H1 (cell line): ENCODE data around the gene SERPINA1. TPM values are rescaled to one million over a fixed set of nuclear protein-coding genes. Genes with fewer than 3 reads are reported as not detected.

ENCODE experiments used
- CTCF ChIA-PET: fragments of 300-600 bp; sonication (Branson Sonifier 250); formaldehyde crosslinking; loops from one replicate; lab custom pipeline; 2021; ENCODE audit not compliant: partially characterized antibody; lab: Charles Lee
- POLR2A ChIA-PET: fragments of 300-600 bp; sonication (Branson Sonifier 250); formaldehyde crosslinking; loops from one replicate; lab custom pipeline; 2021; ENCODE audit warnings: inconsistent platforms; ENCODE audit not compliant: partially characterized antibody; lab: Charles Lee
- DNase-seq, 2 experiments: peaks; one replicate each; pipeline versions ENCODE4 v3.0.0 to v3.0.0-alpha.2; 2010 to 2022; ENCODE audit warnings: low spot score in 2 of 2, low read depth in 1 of 2, mixed read lengths in 1 of 2
- FAIRE-seq: peaks from 2 replicates; lab custom pipeline; 2011; peaks lifted over from hg19 to GRCh38; lab: Jason Lieb, UNC
- H2AFZ ChIP-seq: 2 replicates; pipeline ENCODE4 v1.8.1; 2012; ENCODE audit warnings: low read length, inconsistent platforms
- H2AK5ac ChIP-seq: 2 replicates; pipeline ENCODE4 v1.6.1; 2013; ENCODE audit warnings: low read depth, low read length
- H2BK120ac ChIP-seq: replicated peaks from 2 replicates; pipeline ENCODE3; 2013; ENCODE audit warnings: low read depth, low read length, inconsistent platforms
- H2BK12ac ChIP-seq: 2 replicates; pipeline ENCODE4 v1.6.1; 2013; ENCODE audit warnings: low read depth, low read length
- H2BK15ac ChIP-seq: 2 replicates; pipeline ENCODE4 v1.6.1; 2013; ENCODE audit warnings: low read length
- H2BK20ac ChIP-seq: 2 replicates; pipeline ENCODE4 v1.6.1; 2013; ENCODE audit warnings: low read length
- H2BK5ac ChIP-seq: 2 replicates; pipeline ENCODE4 v1.6.1; 2013; ENCODE audit warnings: low read depth, low read length
- H3K14ac ChIP-seq: 2 replicates; pipeline ENCODE4 v1.6.1; 2013; ENCODE audit warnings: inconsistent platforms; ENCODE audit not compliant: insufficient read length
- H3K18ac ChIP-seq: 2 replicates; pipeline ENCODE4 v1.6.1; 2013; ENCODE audit warnings: low read length; ENCODE audit errors: extremely low read depth
- H3K23ac ChIP-seq: 2 replicates; pipeline ENCODE4 v1.6.1; 2013; ENCODE audit warnings: inconsistent platforms; ENCODE audit not compliant: insufficient read length
- H3K23me2 ChIP-seq: 2 replicates; pipeline ENCODE4 v1.6.1; 2013; ENCODE audit warnings: low read depth, low read length
- H3K27ac ChIP-seq: 2 replicates; pipeline ENCODE4 v1.6.1; 2011; ENCODE audit warnings: low read depth, low read length, inconsistent platforms
- H3K27me3 ChIP-seq, 4 experiments: replicated peaks in 1 of 4; 1 replicate in 1 of 4; 2 replicates in 3 of 4; pipeline versions ENCODE4 v1.6.1 to v1.8.1; 2011 to 2013; ENCODE audit warnings: low read length in 3 of 4, mild to moderate bottlenecking in 3 of 4, inconsistent platforms in 2 of 4, mixed read lengths in 2 of 4, moderate library complexity in 1 of 4; ENCODE audit not compliant: control insufficient read depth in 3 of 4, insufficient read depth in 3 of 4; ENCODE audit errors: extremely low read depth in 1 of 4
- H3K36me3 ChIP-seq, 4 experiments: 2 replicates each; pipeline versions ENCODE4 v1.6.1 to v1.8.1; 2011 to 2013; ENCODE audit warnings: mild to moderate bottlenecking in 4 of 4, low read length in 3 of 4, moderate library complexity in 2 of 4, control low read depth in 1 of 4, inconsistent platforms in 1 of 4; ENCODE audit not compliant: insufficient read depth in 4 of 4, control insufficient read depth in 2 of 4
- H3K4ac ChIP-seq: replicated peaks from 2 replicates; pipeline ENCODE3; 2013; ENCODE audit warnings: low read length, low read depth, mixed read lengths, inconsistent platforms; ENCODE audit not compliant: insufficient read length
- H3K4me1 ChIP-seq, 4 experiments: replicated peaks in 1 of 4; 1 replicate in 1 of 4; 2 replicates in 3 of 4; pipeline versions ENCODE4 v1.6.1 to v1.8.1; 2011 to 2013; ENCODE audit warnings: low read length in 3 of 4, inconsistent platforms in 2 of 4, mixed read lengths in 1 of 4; ENCODE audit not compliant: insufficient read depth in 4 of 4, control insufficient read depth in 3 of 4
- H3K4me2 ChIP-seq, 2 experiments: 2 replicates each; pipeline versions ENCODE4 v1.6.1 to v1.8.1; 2011 to 2013; ENCODE audit warnings: low read depth in 2 of 2, low read length in 2 of 2, control low read depth in 1 of 2, inconsistent platforms in 1 of 2, mild to moderate bottlenecking in 1 of 2; ENCODE audit not compliant: insufficient read depth in 1 of 2
- H3K4me3 ChIP-seq, 4 experiments: fragments of 200-600, 300-600 bp in 1 of 4; sonication (generic), shearing (Covaris generic), sonication (Bioruptor Twin) in 1 of 4; 2 replicates each; pipeline versions ENCODE4 v1.5.1 to v1.8.1; 2011 to 2016; ENCODE audit warnings: low read length in 4 of 4, low read depth in 3 of 4, control low read depth in 2 of 4, inconsistent platforms in 2 of 4, mild to moderate bottlenecking in 2 of 4, mixed read lengths in 1 of 4, moderate library complexity in 1 of 4; ENCODE audit not compliant: insufficient read depth in 2 of 4; ENCODE audit errors: extremely low read depth in 1 of 4
- H3K56ac ChIP-seq: replicated peaks from 2 replicates; pipeline ENCODE3; 2013; ENCODE audit warnings: low read depth, mild to moderate bottlenecking, mixed read lengths, low read length, inconsistent platforms; ENCODE audit not compliant: insufficient read length
- H3K79me1 ChIP-seq: 2 replicates; pipeline ENCODE4 v1.6.1; 2013; ENCODE audit warnings: low read depth, low read length, control low read depth
- H3K79me2 ChIP-seq, 2 experiments: 2 replicates each; pipeline versions ENCODE4 v1.6.1 to v1.8.1; 2012 to 2013; ENCODE audit warnings: low read length in 2 of 2, mild to moderate bottlenecking in 2 of 2, inconsistent platforms in 1 of 2; ENCODE audit not compliant: insufficient read depth in 2 of 2, control insufficient read depth in 1 of 2
- H3K9ac ChIP-seq, 4 experiments: replicated peaks in 1 of 4; 1 replicate in 1 of 4; 2 replicates in 3 of 4; pipeline versions ENCODE4 v1.6.1 to v1.8.1; 2011 to 2013; ENCODE audit warnings: low read depth in 3 of 4, low read length in 3 of 4, control low read depth in 2 of 4, mild to moderate bottlenecking in 2 of 4, moderate library complexity in 2 of 4, inconsistent platforms in 1 of 4; ENCODE audit errors: extremely low read depth in 1 of 4
- H3K9me3 ChIP-seq, 2 experiments: 2 replicates each; pipeline versions ENCODE4 v1.6.1 to v1.8.1; 2012 to 2013; ENCODE audit warnings: mild to moderate bottlenecking in 2 of 2, moderate library complexity in 2 of 2, control low read depth in 1 of 2, inconsistent platforms in 1 of 2, low read depth in 1 of 2, low read length in 1 of 2, mixed read lengths in 1 of 2; ENCODE audit not compliant: insufficient read depth in 2 of 2
- H4K20me1 ChIP-seq, 2 experiments: replicated peaks in 1 of 2; 2 replicates each; pipeline versions ENCODE3 to v1.8.1; 2011 to 2013; ENCODE audit warnings: inconsistent platforms in 2 of 2, low read length in 2 of 2, mild to moderate bottlenecking in 1 of 2; ENCODE audit not compliant: insufficient read depth in 2 of 2, control insufficient read depth in 1 of 2
- H4K5ac ChIP-seq: 2 replicates; pipeline ENCODE4 v1.6.1; 2013; ENCODE audit warnings: low read length, low read depth, mixed read lengths, inconsistent platforms; ENCODE audit not compliant: insufficient read length
- H4K8ac ChIP-seq: 2 replicates; pipeline ENCODE4 v1.8.0; 2013; ENCODE audit warnings: mild to moderate bottlenecking, moderate library complexity, low read length, inconsistent platforms; ENCODE audit not compliant: insufficient read depth; ENCODE audit errors: extremely low read depth
- H4K91ac ChIP-seq: replicated peaks from 2 replicates; pipeline ENCODE3; 2013; ENCODE audit warnings: low read length, mixed read lengths, inconsistent platforms; ENCODE audit not compliant: insufficient read length
- EP300 ChIP-seq, 2 experiments: IDR thresholded peaks; 1 replicate in 1 of 2; 2 replicates in 1 of 2; pipeline ENCODE4 v1.6.1; 2011 to 2012; ENCODE audit warnings: low read depth in 2 of 2, low read length in 2 of 2, mild to moderate bottlenecking in 2 of 2, borderline replicate concordance in 1 of 2, inconsistent platforms in 1 of 2, moderate library complexity in 1 of 2
- HDAC6 ChIP-seq: IDR thresholded peaks from one replicate; pipeline ENCODE4 v1.7.1; 2012; ENCODE audit warnings: low read depth, mild to moderate bottlenecking, inconsistent platforms, low read length, moderate library complexity
- KDM5A ChIP-seq: fragments of 200-600 bp; IDR thresholded peaks from 2 replicates; pipeline ENCODE4 v1.7.1; 2012; ENCODE audit warnings: mild to moderate bottlenecking, low read length, inconsistent platforms, mixed read lengths
- PHF8 ChIP-seq: fragments of 200-600 bp; sonication (generic); conservative IDR thresholded peaks from 2 replicates; pipeline ENCODE4 v1.7.1; 2012; ENCODE audit warnings: low read depth, mild to moderate bottlenecking, inconsistent platforms, low read length, moderate library complexity
- POU5F1 ChIP-seq: IDR thresholded peaks from 2 replicates; pipeline ENCODE4 v1.6.1; 2011; ENCODE audit warnings: low read depth, mild to moderate bottlenecking, low read length, moderate library complexity
- SIRT6 ChIP-seq: IDR thresholded peaks from one replicate; pipeline ENCODE4 v1.7.1; 2012; ENCODE audit warnings: low read length, inconsistent platforms
- WGBS, 2 experiments: shearing (Covaris generic) in 1 of 2; methylation state at CpG; one replicate each; pipeline versions ENCODE4 v1.1.6 to v1.1.7; 2013 to 2015; ENCODE audit warnings: low lambda C conversion rate in 2 of 2, mixed read lengths in 2 of 2, inconsistent platforms in 1 of 2, low coverage in 1 of 2, missing lambda C conversion rate in 1 of 2; ENCODE audit not compliant: insufficient replicate concordance in 2 of 2, insufficient coverage in 1 of 2, insufficient read length in 1 of 2; ENCODE audit errors: extremely low coverage in 1 of 2, missing lambda C conversion rate in 1 of 2; 5-methylcytosine and 5-hydroxymethylcytosine counted together
- polyA plus RNA-seq, 7 experiments: library from polyadenylated mRNA; depleted of rRNA in 3 of 7; stranded (reverse) in 5 of 7; unstranded in 2 of 7; fragments of >200 nt in 5 of 7; fragments of 200-250 nt in 2 of 7; gene quantifications; 1 replicate in 5 of 7; 2 replicates in 1 of 7; 4 replicates in 1 of 7; pipeline versions ENCODE4 v1.2.1 to v1.2.3, GENCODE V29; 2011 to 2013; ENCODE audit warnings: missing spikeins in 2 of 7, mixed read lengths in 2 of 7
- total RNA-seq: library from RNA; stranded (reverse); fragmentation: NEBNext Ultra II Directional; extraction: Animal tissue kit (Norgen Biotek cat#: 25700); gene quantifications from 2 replicates; pipeline ENCODE4 v1.2.1, GENCODE V29; 2021

SERPINA1 gene
- total and polyA plus RNA-seq, 2 of the 8 experiments (the other 6 are each of a cell fraction or from before 2014, with no cell fraction given) = 0.08 TPM; not detected in 1

DNA sequence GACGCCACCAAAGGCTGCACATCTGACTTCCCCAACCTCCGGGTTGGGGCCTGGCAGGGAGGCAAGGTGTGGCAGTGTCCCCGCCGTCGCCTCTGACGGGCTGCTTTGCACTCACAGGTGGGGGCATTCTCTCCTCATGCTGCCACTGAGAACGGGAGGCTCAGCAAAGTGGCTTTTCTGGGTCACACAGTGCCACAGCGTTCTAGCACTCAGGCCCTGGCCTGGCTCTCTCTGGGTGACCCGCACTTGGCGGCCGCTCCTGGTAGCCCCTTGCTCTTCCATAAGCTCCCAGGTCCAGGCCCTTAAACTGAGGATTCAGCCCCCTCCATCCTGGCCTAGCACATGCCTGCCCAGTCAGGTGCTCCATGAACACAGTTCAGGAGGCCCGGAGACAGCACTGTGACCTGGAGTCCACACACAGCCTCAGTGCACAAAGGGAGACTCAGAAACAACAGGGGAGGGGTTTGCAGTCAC is 25.2 kb downstream of the SERPINA1 start:
- H2AK5ac ChIP-seq = 0 out of 2 replicates have a peak overlapping the region, but pooled peaks have one; percentile 82
- no peak overlapping the region for H3K4ac ChIP-seq
- H3K4me3 ChIP-seq = no peak overlapping the region
- TF ChIP-seq PHF8 (no peak), KDM5A (no peak), HDAC6 (no peak), SIRT6 (no peak), EP300 (IDR thresholded peaks at IDR 0.05; ENCODE audit: borderline replicate concordance in 1 of 2, low read depth in 2 of 2, low read length in 2 of 2) (no peak), POU5F1 (no peak)
- WGBS, 2 experiments = 87% methylated on average over 12 of the region's 12 CpGs; no CpG with 5 or more reads in 1 of the 2 experiments
- H3K23ac ChIP-seq = no peak overlapping the region
- H3K27ac ChIP-seq = no peak overlapping the region
- ChIA-PET POLR2A (interaction anchor here (0.6 kb wide), 1 partner anchor 144 kb away, joined by 3 read pairs; no protein-coding TSS in a partner anchor), CTCF (no interaction called here)
- no peak overlapping the region for H3K4me2 ChIP-seq
- no peaks in the 10 kb centered on the region for H3K36me3 ChIP-seq
- H2BK20ac ChIP-seq = no peak overlapping the region
- DNase-seq (no peak), FAIRE-seq (no peak)
- no peak overlapping the region for H2BK12ac ChIP-seq
- H3K27me3 ChIP-seq = no peaks in the 10 kb centered on the region
- no peak overlapping the region for H4K5ac ChIP-seq
- no peak overlapping the region; the same call in 1 of the 2 replicates for H4K8ac ChIP-seq
- no peak overlapping the region for H2BK5ac ChIP-seq
- H3K14ac ChIP-seq = no peak overlapping the region
- H3K23me2 ChIP-seq = peaks cover 7% of the 10 kb centered on the region; the same call in 1 of the 2 replicates
- H3K79me2 ChIP-seq = peaks cover 0 to 3% of the 10 kb centered on the region in 2 experiments; a peak in 1 of 4 replicates
- no peak overlapping the region for H3K56ac ChIP-seq
- H2AFZ ChIP-seq = 0 out of 2 replicates have a peak overlapping the region, but pooled peaks have one; percentile 32
- H2BK120ac ChIP-seq = no peak overlapping the region
- no peaks in the 10 kb centered on the region for H3K79me1 ChIP-seq
- H3K18ac ChIP-seq = no peak overlapping the region
- H4K20me1 ChIP-seq = no peaks in the 10 kb centered on the region
- H2BK15ac ChIP-seq = peak overlapping the region; percentile 20
- no peak overlapping the region for H3K9ac ChIP-seq
- H4K91ac ChIP-seq = no peak overlapping the region
- no peaks in the 10 kb centered on the region for H3K9me3 ChIP-seq
- H3K4me1 ChIP-seq = peaks cover 0 to 2% (median 0%) of the 10 kb centered on the region in 4 experiments; a peak in 4 of 7 replicates
